HG03108 (cell line): Measurements from ENCODE around the gene MKI67.
"Not testable (repeated sequence)": the region's sequence is repeated elsewhere in the genome, so short reads cannot be mapped to it uniquely, and the experiment has no call there.

ENCODE experiments used
- ATAC-seq: cut with Tn5 transposase; IDR thresholded peaks from one replicate; pipeline ENCODE4 v1.9.1; 2021; ENCODE audit warnings: moderate library complexity; ENCODE audit not compliant: unreplicated experiment

The MKI67 gene, protein sequence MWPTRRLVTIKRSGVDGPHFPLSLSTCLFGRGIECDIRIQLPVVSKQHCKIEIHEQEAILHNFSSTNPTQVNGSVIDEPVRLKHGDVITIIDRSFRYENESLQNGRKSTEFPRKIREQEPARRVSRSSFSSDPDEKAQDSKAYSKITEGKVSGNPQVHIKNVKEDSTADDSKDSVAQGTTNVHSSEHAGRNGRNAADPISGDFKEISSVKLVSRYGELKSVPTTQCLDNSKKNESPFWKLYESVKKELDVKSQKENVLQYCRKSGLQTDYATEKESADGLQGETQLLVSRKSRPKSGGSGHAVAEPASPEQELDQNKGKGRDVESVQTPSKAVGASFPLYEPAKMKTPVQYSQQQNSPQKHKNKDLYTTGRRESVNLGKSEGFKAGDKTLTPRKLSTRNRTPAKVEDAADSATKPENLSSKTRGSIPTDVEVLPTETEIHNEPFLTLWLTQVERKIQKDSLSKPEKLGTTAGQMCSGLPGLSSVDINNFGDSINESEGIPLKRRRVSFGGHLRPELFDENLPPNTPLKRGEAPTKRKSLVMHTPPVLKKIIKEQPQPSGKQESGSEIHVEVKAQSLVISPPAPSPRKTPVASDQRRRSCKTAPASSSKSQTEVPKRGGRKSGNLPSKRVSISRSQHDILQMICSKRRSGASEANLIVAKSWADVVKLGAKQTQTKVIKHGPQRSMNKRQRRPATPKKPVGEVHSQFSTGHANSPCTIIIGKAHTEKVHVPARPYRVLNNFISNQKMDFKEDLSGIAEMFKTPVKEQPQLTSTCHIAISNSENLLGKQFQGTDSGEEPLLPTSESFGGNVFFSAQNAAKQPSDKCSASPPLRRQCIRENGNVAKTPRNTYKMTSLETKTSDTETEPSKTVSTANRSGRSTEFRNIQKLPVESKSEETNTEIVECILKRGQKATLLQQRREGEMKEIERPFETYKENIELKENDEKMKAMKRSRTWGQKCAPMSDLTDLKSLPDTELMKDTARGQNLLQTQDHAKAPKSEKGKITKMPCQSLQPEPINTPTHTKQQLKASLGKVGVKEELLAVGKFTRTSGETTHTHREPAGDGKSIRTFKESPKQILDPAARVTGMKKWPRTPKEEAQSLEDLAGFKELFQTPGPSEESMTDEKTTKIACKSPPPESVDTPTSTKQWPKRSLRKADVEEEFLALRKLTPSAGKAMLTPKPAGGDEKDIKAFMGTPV (N-terminal part only)

GRCh38 chr10:128125944-128126764, at the start of gene MKI67:
TSS of gene MKI67 (minus strand) at chr10:128126423. CDS start at chr10:128125667, 756 bp downstream.
- ATAC-seq, result peak; percentile 83

GRCh38 chr10:128174581-128175559, 48.6 kb upstream of the MKI67 start:
- ATAC-seq, result no peak

- ATAC-seq, result no peak
These were observed 47.2 kb upstream of the MKI67 start for GRCh38 chr10:128173386-128173785.

- ATAC-seq, result no peak
These were observed 46.5 kb upstream of the MKI67 start for GRCh38 chr10:128172756-128173155.

DNA sequence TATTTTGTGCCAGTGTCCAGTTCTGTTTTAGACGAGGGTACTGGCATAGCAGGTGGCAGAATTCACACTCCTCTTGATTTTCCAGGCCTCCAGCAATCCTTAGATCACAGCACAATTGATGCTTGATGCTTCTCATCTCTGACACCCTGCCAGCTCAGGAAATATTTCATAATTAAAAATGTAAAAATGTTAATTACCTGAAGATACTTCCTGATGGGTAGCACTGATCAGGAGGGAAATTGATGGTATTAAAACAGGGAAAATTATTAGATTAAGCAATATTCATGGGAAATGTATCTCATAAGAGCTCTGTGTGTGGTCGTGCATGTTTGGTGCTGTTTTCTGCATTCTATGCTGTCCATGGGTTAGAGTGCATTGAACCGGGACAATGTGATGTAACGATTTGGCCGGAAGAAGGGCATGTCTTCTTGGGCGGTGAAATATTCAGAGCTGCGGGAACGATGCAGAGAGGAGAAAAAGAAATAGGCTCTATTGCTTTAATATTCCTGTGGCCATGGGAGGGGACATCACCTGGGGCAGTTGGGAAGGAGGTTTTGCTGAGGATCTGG, 43.7 kb upstream of the MKI67 start:
- no peak for ATAC-seq

GRCh38 chr10:128167926-128168520, 41.8 kb upstream of the MKI67 start:
- ATAC-seq, result no peak

DNA sequence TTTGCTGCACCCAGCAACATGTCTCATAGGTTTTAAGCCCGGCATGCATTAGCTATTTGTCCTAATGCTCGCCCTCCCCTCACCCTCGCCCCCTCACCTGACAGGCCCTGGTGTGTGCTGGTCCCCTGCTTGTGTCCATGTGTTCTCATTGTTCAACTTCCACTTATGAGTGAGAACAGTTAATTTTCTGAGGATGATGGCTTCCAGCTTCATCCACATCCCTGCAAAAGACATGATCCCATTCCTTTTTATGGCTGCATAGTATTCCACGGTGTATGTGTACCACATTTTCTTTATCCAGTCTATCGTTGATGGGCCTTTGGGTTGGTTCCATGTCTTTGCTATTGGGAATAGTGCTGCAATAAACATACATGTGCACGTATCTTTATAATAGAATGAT, 40.9 kb upstream of the MKI67 start:
- ATAC-seq, result not testable (repeated sequence)

DNA sequence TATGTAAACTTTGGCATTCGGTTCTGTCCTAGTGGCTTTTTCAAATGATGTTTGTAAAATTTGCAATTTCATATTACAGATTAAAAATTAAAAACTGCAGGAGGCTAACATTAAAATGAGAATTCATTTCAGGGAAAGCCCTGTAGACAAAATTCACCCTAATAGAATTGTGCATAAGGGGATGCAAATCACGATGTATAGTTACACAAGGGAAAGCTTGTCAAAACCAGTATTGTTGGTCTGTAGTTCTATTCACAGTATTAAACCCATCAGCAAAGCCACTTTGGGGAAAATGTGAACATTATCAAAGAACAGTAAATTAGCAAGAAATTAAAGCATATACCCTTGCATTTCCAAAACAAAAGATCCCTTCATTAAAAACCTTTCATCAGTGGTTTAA, 39.9 kb upstream of the MKI67 start:
- no peak for ATAC-seq

GRCh38 chr10:128165536-128165935, 39.3 kb upstream of the MKI67 start:
- ATAC-seq, result no peak

- ATAC-seq, result no peak
These were observed 37.5 kb upstream of the MKI67 start for GRCh38 chr10:128163701-128164100.

DNA sequence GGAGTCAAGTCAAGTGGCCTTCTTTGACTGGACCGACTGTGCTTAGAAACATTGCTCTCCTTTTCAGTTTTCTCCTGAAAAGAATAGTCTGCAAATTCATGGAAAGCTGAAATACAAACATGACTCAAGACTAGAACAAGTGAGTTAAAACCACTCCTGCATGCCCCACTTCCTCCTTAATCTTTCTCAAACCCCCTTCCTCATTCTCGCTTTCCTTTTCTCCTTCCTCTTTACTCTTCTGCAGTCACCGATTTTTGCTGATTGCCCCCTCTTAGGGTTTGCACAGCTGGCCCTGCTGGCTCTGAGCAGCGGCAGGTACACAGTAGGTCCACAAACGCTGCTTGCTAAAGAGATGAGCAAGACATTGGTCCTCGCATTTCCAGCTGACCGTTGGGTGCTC, 34.8 kb upstream of the MKI67 start:
- no peak for ATAC-seq

DNA sequence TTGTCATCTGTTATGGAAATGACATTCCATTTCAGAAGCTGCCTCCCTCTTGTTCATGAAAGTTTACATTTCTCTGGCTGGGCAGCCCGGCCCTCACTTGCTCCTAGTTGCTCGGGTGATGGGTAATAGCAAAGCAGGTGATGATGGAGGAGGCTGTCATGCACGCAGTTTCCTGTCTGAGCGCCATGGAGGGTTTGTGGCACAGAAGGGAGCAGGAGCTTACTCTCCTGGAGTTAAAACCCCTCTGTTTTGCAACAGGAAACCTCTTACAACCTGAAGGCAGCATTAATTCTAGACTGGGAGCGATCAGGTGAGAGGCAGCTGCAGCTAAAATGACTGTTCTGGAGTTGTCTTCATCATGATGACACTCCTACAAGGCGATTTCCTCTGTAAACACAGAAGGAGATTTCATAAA, 34.1 kb upstream of the MKI67 start:
- ATAC-seq, result no peak

- ATAC-seq, result no peak
These were observed 32.0 kb upstream of the MKI67 start for GRCh38 chr10:128158021-128158795.

GRCh38 chr10:128156999-128157755, 31.0 kb upstream of the MKI67 start:
- ATAC-seq, result no peak

- ATAC-seq, result no peak
These were observed 26.7 kb upstream of the MKI67 start for GRCh38 chr10:128152741-128153580.

GRCh38 chr10:128151031-128151430, 24.8 kb upstream of the MKI67 start:
- no peak for ATAC-seq
